Measurements from ENCODE around the gene ATP6V0E2.

ATP6V0E2 gene

DNA sequence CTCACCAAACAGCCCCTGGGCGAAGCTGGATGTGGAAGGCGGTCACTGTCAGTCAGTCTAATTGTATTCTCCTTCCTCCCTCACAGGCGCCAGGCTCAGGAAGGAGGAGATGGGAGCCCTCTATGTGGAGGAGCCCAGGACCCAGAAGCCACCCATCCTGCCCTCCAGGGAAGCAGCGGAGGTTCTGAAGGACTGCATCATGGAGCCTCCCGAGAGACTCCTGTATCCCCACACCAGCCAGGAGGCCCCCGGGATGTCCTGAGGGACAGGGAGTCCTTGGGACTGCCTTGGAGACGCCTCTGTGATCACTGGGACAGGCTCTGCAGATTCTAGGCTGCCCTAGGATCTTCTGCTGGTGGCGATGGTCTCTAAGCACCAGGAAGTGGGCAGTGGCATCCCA, 9.7 kb upstream of the ATP6V0E2 start:
- DNase-seq (ENCODE audit: low spot score), result no peak

GRCh38 chr7:149864751-149865150, 9.0 kb upstream of the ATP6V0E2 start:
- DNase-seq (ENCODE audit: low spot score), result no peak

- no peak for DNase-seq (ENCODE audit: low spot score)
Measured at GRCh38 chr7:149865437-149865836, 8.3 kb upstream of the ATP6V0E2 start.

GRCh38 chr7:149866139-149866778, 7.5 kb upstream of the ATP6V0E2 start:
- no peak for DNase-seq (ENCODE audit: low spot score)

DNA sequence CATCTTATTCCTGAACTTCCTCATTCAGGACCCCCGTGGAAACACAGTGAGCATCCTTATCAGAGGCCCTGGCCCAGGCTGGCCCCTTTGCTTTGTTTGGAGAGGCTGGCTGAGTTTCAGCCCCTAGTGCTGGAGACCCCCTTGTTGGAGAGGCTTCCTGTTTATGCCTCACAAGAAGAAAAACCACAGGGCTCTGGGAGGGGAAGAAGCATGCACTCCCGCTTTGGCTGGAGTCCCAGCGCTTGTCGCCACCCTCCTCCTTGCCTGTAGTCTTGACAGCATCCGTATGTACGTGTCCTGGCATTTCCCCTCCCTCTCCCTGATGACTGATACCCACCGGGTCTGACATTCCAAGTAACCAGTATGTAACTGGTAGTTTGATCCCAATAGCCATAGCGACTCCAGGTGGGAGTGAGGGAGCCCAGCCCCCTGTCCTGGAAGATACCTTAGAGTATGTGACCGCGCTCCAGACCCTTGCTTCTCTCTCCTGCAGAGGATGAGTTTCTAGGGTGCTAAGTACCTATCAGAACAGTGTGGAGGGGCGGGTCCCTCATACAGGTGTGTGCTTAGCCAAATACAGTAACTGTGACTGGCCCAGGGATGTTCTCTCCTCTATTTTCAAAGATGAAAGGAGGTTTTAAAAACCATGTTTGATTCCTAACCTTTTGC, 6.9 kb upstream of the ATP6V0E2 start:
- DNase-seq (ENCODE audit: low spot score), result no peak

- DNase-seq (ENCODE audit: low spot score), result no peak
Measured at GRCh38 chr7:149867762-149868622, 5.8 kb upstream of the ATP6V0E2 start.

- DNase-seq (ENCODE audit: low spot score), result no peak
Measured at GRCh38 chr7:149868623-149869290, 5.0 kb upstream of the ATP6V0E2 start.

DNA sequence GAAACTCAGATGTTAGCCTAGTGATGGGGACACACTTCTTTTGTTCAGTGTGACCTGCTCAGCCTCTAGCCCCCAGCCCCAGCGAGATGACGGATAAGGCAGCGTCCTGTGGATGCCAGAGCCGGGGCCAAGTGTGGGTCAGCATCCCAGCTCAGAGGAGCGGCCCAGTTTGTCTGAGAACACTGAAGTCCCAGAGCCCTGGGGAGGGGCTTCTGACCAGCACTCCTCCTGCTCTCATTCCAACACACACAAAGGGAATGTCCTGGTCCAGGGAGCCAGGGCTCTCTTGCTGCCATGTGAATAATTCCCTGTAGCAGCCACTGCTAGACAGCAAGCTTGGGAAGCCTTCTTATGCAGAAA, 4.5 kb upstream of the ATP6V0E2 start:
- DNase-seq (ENCODE audit: low spot score), result no peak

GRCh38 chr7:149869867-149870266, 3.9 kb upstream of the ATP6V0E2 start:
- no peak for DNase-seq (ENCODE audit: low spot score)

GRCh38 chr7:149870274-149870673, 3.5 kb upstream of the ATP6V0E2 start:
- DNase-seq (ENCODE audit: low spot score), result no peak

DNA sequence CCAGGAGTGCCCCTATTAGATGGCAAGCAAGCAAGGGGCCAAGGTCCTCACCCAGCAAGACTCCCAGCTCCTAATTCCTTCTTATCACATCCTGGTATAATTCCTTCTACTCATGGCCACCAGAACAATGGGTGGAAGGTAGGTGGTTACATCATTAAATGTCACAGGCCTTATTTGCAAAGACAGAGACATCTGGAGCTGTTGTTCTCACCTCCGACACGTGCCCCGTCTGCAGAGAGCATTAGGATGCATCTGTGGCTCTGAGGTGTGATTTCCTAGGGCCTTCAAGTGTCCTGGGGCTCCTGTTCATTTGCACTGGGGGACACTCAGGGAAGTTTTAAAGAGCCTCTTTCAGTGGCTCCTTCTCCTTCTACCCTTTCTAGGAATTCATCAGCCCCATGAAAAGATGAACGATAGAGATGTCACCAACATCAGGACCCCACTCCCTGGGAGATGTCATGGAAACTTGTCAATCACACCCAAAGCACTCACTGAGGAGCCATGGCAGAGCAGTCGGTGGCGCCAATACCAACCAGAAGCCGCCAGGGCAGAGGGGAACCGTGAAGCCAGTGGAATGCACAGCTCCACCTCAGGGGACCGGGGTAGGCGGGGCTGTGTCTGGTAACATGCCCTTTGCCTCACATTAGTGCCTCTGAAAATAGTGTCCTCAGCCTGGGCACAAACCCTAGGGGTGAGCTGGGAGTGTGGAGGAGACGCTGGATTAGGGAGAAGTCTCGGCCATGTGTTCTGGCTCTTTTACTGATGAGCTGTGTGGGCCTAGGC, 2.9 kb upstream of the ATP6V0E2 start:
- no peak for DNase-seq (ENCODE audit: low spot score)

- no peak for DNase-seq (ENCODE audit: low spot score)
Measured at GRCh38 chr7:149871576-149871975, 2.2 kb upstream of the ATP6V0E2 start.

DNA sequence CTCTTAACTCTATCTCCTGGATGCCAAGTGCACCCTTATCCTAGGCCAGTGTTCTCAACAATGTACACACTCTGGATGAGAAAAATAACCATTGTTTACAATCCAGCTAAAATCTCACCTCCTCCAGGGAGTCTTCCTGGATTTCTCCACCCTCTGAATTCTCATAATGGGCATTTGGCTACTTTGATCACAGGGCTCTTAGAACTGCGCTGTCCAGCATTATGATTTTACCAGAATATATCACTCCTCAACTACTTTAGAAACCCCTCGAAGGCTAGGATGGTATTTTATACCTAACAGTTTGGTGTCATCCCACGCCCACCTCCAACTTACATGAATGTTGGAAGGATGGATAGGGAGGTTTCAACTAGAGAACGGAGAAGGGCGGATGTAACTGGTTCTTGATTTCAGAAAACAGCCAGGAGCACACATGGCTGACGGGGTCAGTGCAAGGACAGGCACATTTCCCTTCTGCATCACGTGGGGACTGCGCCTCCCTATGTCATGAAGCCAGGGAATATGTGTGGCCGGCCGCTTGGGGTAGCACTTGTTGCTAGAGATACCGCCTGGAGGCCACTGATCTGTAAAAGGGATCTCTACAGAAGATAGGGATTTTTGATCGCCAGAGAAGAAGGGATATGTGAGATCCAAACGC, 1.2 kb upstream of the ATP6V0E2 start:
- peak; percentile 89 for DNase-seq (ENCODE audit: low spot score)

DNA sequence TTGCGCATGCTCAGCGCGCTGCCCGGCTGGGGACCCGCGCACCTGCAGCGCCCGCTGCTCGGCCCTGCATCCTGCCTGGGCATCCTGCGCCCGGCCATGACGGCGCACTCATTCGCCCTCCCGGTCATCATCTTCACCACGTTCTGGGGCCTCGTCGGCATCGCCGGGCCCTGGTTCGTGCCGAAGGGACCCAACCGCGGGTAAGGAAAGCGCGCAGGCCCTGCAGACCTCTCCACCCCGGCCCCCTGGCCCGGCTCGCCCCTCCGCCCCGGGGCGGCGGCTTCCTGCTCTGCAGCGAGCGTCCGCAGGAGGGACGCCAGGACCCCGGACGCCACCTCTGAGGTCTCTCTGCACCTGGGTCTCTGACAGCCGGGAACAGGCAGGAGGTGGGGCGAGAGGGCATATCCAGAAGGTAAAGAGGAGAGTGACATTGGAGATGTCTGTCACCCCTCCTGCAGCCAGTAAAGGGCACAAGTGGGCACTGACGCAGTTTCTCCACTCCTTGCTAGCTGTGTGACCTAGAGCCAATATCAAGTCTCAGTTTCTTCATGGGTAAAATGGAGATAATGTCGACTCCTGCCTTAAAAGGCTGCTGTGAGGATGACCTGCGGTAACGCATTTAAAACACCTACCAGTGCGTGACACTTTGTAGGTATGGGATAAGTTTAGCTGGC, 338 bp downstream of the ATP6V0E2 start:
- DNase-seq (ENCODE audit: low spot score), result no peak

- no peak for DNase-seq (ENCODE audit: low spot score)
Measured at GRCh38 chr7:149874644-149875028, 867 bp downstream of the ATP6V0E2 start.

DNA sequence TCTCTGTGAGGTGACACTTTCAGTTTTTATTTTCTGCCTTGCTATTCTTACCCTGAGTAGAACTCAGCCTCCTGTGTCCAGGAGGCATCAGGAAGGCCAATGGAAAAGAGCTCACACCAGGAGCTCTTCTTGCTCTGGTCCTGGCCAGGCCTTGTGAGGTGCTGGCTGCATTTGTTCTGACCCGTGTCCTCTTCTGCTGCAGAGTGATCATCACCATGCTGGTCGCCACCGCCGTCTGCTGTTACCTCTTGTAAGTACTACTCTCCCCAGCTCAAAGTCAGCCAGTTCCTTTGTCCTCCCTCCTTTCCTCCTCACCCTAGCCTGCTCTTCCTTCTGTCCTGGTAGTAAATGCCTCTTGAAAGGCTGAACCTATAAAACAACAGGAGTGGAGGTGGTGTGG, 1.6 kb downstream of the ATP6V0E2 start:
- DNase-seq (ENCODE audit: low spot score), result no peak

DNA sequence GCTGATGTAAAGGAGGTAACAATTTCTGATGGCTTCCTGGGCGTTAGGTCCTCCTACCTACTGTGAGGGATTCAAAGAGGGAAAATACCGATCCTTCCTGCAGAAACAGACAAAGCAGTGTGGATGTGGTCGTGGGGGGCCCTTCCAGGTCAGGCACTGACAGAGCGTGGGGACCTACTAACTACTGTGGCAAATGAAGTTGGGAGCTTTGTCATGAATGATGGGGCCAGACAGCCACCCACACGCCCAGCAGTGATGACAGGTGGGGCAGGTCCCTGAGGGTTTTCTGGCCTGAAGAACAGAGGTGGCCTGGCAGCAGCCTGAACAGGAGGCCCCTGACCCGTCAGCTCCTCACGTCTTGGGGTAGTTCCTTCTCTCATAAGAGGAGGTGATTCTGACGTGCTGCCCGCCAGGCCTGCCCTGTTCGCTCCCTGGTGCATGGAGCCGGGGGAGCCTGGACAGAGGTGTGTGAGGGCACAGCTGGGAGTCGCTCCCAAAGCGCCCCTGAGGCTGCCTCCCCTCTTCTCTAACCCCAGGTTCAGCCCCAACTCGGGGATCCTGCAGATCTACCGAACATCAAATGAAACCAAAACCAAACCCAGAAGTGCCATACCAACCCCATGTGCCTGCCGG, 4.2 kb downstream of the ATP6V0E2 start:
- DNase-seq (ENCODE audit: low spot score), result no peak

DNA sequence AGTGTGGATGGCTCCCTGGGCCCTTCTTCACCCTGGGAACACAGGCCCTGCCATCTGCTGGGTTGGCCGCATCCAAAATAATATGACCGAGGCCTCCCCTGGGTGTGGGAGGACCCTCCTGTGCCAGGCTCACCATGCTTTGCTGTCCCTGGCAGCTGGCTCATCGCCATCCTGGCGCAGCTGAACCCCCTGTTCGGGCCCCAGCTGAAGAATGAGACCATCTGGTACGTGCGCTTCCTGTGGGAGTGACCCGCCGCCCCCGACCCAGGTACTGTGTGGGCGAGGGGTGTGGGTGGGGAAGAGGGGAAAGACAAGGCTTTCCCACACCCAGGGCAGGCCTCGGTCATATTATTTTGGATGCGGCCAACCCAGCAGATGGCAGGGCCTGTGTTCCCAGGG, 4.8 kb downstream of the ATP6V0E2 start:
- no peak for DNase-seq (ENCODE audit: low spot score)

- DNase-seq (ENCODE audit: low spot score), result no peak
Measured at GRCh38 chr7:149879271-149879743, 5.5 kb downstream of the ATP6V0E2 start.
